Stomach (tissue), 4 donors: Measurements from ENCODE around the gene ATP2B2.

Experiments
- EP300 ChIP-seq: sonication (generic); formaldehyde crosslinking; IDR thresholded peaks from one replicate; pipeline ENCODE4 v1.6.1; 2017; ENCODE audit warnings: antibody characterized with exemption
- TF ChIP-seq, protein P1 (sequence below), 7 experiments: fragments of 450-650 bp in 4 of 7; fragments of 200-600 bp in 3 of 7; sonication (generic) in 3 of 7; IDR thresholded peaks; one replicate each; pipeline ENCODE4 v1.5.1; 2016 to 2019; ENCODE audit warnings: antibody characterized with exemption in 7 of 7, control low read depth in 2 of 7, mild to moderate bottlenecking in 1 of 7

- TF ChIP-seq, protein P1, sequence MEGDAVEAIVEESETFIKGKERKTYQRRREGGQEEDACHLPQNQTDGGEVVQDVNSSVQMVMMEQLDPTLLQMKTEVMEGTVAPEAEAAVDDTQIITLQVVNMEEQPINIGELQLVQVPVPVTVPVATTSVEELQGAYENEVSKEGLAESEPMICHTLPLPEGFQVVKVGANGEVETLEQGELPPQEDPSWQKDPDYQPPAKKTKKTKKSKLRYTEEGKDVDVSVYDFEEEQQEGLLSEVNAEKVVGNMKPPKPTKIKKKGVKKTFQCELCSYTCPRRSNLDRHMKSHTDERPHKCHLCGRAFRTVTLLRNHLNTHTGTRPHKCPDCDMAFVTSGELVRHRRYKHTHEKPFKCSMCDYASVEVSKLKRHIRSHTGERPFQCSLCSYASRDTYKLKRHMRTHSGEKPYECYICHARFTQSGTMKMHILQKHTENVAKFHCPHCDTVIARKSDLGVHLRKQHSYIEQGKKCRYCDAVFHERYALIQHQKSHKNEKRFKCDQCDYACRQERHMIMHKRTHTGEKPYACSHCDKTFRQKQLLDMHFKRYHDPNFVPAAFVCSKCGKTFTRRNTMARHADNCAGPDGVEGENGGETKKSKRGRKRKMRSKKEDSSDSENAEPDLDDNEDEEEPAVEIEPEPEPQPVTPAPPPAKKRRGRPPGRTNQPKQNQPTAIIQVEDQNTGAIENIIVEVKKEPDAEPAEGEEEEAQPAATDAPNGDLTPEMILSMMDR (IDR thresholded peaks at IDR 0.05): no peak
- no peak for TF ChIP-seq EP300
Observed at GRCh38 chr3:10400749-10401495, 104.5 kb downstream of the ATP2B2 start.
